Uterus (tissue), 4 donors: Measurements from ENCODE around the gene ARL8A. TPM values are rescaled to one million over a fixed set of nuclear protein-coding genes. Genes with fewer than 3 reads are reported as not detected.

Source experiments
- DNase-seq, 2 donors: peaks; one replicate each; pipeline ENCODE4 v3.0.0-alpha.2; 2019 to 2020
- H3K27ac ChIP-seq, 2 donors: fragments of 200-600 bp; sonication (generic); 1 replicate in 1 of 2; 2 replicates in 1 of 2; pipeline ENCODE4 v1.5.1; 2016 to 2018
- H3K27me3 ChIP-seq, 2 donors: fragments of 200-600 bp; sonication (generic); one replicate each; pipeline ENCODE4 v1.5.1; 2018 to 2019; ENCODE audit warnings: control low read depth in 1 of 2
- H3K36me3 ChIP-seq, 2 donors: fragments of 200-600 bp; sonication (generic); one replicate each; pipeline ENCODE4 v1.5.1; 2019; ENCODE audit warnings: control low read depth in 1 of 2
- H3K4me1 ChIP-seq, 2 donors: fragments of 200-600 bp; sonication (generic); one replicate each; pipeline ENCODE4 v1.5.1; 2018 to 2019; ENCODE audit warnings: control low read depth in 1 of 2
- H3K4me3 ChIP-seq, 2 donors: fragments of 200-600 bp; sonication (generic); 1 replicate in 1 of 2; 2 replicates in 1 of 2; pipeline ENCODE4 v1.5.1; 2018 to 2019; ENCODE audit warnings: mild to moderate bottlenecking in 1 of 2
- H3K9me3 ChIP-seq, 2 donors: fragments of 200-600 bp; sonication (generic); one replicate each; pipeline ENCODE4 v1.5.1; 2019; ENCODE audit warnings: control low read depth in 1 of 2
- CTCF ChIP-seq, 4 experiments: fragments of 200-600 bp in 2 of 4; fragments of 450-650 bp in 2 of 4; sonication (generic) in 2 of 4; IDR thresholded peaks; one replicate each; pipeline ENCODE4 v1.5.1; 2016 to 2019; ENCODE audit warnings: antibody characterized with exemption in 4 of 4, mild to moderate bottlenecking in 2 of 4, moderate library complexity in 1 of 4
- POLR2A ChIP-seq, 2 donors: fragments of 450-650 bp; IDR thresholded peaks; one replicate each; pipeline ENCODE4 v1.6.1; 2016; ENCODE audit warnings: antibody characterized with exemption in 2 of 2, mild to moderate bottlenecking in 1 of 2, moderate library complexity in 1 of 2
- intact Hi-C: fragments of 100-400 bp; cut with DNase I; formaldehyde crosslinking; loops from one replicate; pipeline ENCODE4 v1.15.1; 2023; ENCODE audit warnings: low total_unique reads
- total RNA-seq, 4 donors: library from RNA; depleted of rRNA in 3 of 4; stranded (reverse); fragments of >200 nt in 3 of 4; gene quantifications; one replicate each; pipeline versions ENCODE4 v1.1.0 to v1.2.4, GENCODE V29; 2014 to 2023
- donor health status: DM: yes; HTN: yes; CAD: no.

The ARL8A gene
- total RNA-seq, 4 donors from 2014 or later = 4.6 to 86.2 (median 18.7) TPM

GRCh38 chr1:202154148-202154765 lies 9.7 kb upstream of the ARL8A start:
- no peak for DNase-seq
- H3K9me3 ChIP-seq = no peaks in the 10 kb centered on the region
- H3K36me3 ChIP-seq = no peaks in the 10 kb centered on the region
- intact Hi-C loops = no loop called here
- no peak overlapping the region for H3K27ac ChIP-seq
- TF ChIP-seq POLR2A (IDR thresholded peaks at IDR 0.05) (no peak), CTCF (IDR thresholded peaks at IDR 0.05) (no peak)
- no peak overlapping the region for H3K4me3 ChIP-seq
- H3K27me3 ChIP-seq = no peaks in the 10 kb centered on the region
- H3K4me1 ChIP-seq = no peaks in the 10 kb centered on the region

- no peak for TF ChIP-seq POLR2A (IDR thresholded peaks at IDR 0.05)
- no peak for TF ChIP-seq CTCF (IDR thresholded peaks at IDR 0.05)
- Histone ChIP-seq H3K27me3 (no peaks in the 10 kb centered on the region), H3K9me3 (no peaks in the 10 kb centered on the region), H3K4me3 (no peak overlapping the region), H3K36me3 (no peaks in the 10 kb centered on the region), H3K4me1 (no peaks in the 10 kb centered on the region), H3K27ac (no peak overlapping the region)
- intact Hi-C loops = no loop called here
- DNase-seq = no peak
These were observed 8.7 kb upstream of the ARL8A start for GRCh38 chr1:202153284-202153683.

GRCh38 chr1:202152399-202152798 lies 7.9 kb upstream of the ARL8A start:
- no peaks in the 10 kb centered on the region for H3K4me1 ChIP-seq
- H3K27ac ChIP-seq = no peak overlapping the region
- no peaks in the 10 kb centered on the region for H3K27me3 ChIP-seq
- H3K9me3 ChIP-seq = no peaks in the 10 kb centered on the region
- no peak overlapping the region for H3K4me3 ChIP-seq
- no peak for TF ChIP-seq POLR2A (IDR thresholded peaks at IDR 0.05)
- no peak for TF ChIP-seq CTCF (IDR thresholded peaks at IDR 0.05)
- H3K36me3 ChIP-seq = no peaks in the 10 kb centered on the region
- no peak for DNase-seq
- intact Hi-C loops = no loop called here

- H3K4me1 ChIP-seq = no peaks in the 10 kb centered on the region
- H3K4me3 ChIP-seq = no peak overlapping the region
- TF ChIP-seq POLR2A (IDR thresholded peaks at IDR 0.05) (no peak), CTCF (IDR thresholded peaks at IDR 0.05) (no peak)
- DNase-seq = no peak
- H3K9me3 ChIP-seq = no peaks in the 10 kb centered on the region
- intact Hi-C loops = no loop called here
- no peaks in the 10 kb centered on the region for H3K36me3 ChIP-seq
- no peak overlapping the region for H3K27ac ChIP-seq
- H3K27me3 ChIP-seq = no peaks in the 10 kb centered on the region
These were observed 6.5 kb upstream of the ARL8A start for GRCh38 chr1:202151045-202151444.

- H3K36me3 ChIP-seq = no peaks in the 10 kb centered on the region
- intact Hi-C loops = no loop called here
- no peak overlapping the region for H3K27ac ChIP-seq
- H3K4me3 ChIP-seq = no peak overlapping the region
- no peak for DNase-seq
- H3K9me3 ChIP-seq = no peaks in the 10 kb centered on the region
- H3K27me3 ChIP-seq = no peaks in the 10 kb centered on the region
- no peaks in the 10 kb centered on the region for H3K4me1 ChIP-seq
- TF ChIP-seq POLR2A (IDR thresholded peaks at IDR 0.05) = no peak
- no peak for TF ChIP-seq CTCF (IDR thresholded peaks at IDR 0.05)
These were observed 6.1 kb upstream of the ARL8A start for GRCh38 chr1:202150602-202151001.
